NCI-H1417 (cell line): ENCODE measurements around the gene HOXB6.

Source experiments
- DNase-seq, 3 experiments: peaks; one replicate each; lab custom pipeline; 2025; lab: John Stamatoyannopoulos, UW

The HOXB6 gene

DNA sequence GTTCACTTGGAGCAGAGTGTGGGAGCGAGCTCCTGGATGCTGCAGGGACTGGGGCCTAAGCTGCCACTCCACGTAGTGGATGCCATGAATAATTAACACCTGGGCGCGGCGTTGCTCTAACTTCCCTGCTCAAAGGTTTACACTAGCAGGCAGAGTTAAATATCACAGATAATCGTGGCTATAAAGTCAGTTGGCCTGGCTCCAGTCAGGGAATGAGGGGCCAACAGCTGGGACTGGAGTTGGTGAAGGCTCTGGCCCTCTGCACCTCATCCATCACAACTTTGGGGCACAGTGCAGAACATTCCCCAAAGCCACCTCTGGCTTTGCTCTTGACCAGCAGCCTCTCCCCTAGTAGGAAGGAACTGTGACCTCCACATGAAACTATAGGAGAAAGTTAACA lies 37.6 kb downstream of the HOXB6 start:
- peak in 1 of 3 experiments; percentile 17 for DNase-seq

DNA sequence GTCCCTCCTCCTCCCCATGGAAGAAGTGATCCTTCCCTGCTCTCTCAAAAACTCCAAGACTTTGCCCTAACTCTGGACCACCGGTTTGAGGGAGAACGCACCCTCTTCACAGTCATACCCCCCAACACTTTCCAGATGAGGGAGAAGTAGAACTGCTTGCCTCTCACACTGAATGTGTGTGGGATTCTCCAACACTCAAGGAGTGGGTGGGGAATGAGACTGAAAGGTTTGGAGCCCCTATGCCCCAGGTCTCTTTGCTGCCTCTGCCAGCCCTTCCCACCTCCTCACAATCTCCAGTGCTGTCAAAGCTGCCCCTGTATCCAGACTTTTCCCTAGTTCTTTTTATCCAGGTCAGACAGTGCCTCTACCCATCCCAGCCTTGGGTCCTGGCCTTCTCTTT lies 38.1 kb downstream of the HOXB6 start:
- no peak for DNase-seq

DNA sequence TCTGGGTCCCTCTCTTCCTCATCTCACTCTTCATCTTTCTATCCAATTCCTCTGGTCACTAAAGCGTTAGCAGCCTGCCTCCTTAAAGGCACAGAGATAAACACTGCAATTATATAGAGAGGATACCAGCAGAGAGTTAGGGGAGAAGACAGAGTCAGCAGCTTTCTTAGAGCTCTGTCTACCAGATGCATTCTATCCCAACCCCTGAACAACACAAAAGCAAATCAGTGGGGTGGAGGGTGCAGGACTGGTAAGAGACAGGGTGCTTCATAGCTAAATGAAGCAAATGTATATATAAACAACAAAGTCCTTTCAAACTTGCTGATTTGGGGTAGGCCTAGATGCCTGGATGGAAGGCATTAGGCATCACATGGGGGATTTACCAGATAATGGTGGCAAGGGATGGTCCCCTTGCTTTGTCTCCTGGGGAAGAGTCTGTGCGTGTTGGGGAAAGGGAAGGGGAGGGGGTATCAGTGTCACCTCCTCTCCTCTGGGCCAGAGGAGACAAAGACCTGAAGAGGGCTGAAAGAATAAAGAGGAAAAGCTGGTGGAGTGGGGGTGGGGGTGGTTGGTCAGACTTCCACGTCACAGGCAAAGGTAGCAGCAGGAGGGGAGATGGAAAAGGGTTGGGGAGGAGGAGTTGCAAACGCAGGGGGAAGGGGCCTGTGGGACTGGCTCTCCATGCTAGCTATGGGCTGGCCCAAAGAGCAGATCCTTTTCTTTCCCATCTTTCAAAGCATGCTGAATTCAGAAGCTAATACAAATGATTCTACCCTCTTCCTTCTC lies 38.7 kb downstream of the HOXB6 start:
- peak in 1 of 3 experiments; percentile 27 for DNase-seq

GRCh38 chr17:48565022-48565554 lies 39.7 kb downstream of the HOXB6 start:
- DNase-seq = peak in 2 of 3 experiments; percentile 46 to 81

DNA sequence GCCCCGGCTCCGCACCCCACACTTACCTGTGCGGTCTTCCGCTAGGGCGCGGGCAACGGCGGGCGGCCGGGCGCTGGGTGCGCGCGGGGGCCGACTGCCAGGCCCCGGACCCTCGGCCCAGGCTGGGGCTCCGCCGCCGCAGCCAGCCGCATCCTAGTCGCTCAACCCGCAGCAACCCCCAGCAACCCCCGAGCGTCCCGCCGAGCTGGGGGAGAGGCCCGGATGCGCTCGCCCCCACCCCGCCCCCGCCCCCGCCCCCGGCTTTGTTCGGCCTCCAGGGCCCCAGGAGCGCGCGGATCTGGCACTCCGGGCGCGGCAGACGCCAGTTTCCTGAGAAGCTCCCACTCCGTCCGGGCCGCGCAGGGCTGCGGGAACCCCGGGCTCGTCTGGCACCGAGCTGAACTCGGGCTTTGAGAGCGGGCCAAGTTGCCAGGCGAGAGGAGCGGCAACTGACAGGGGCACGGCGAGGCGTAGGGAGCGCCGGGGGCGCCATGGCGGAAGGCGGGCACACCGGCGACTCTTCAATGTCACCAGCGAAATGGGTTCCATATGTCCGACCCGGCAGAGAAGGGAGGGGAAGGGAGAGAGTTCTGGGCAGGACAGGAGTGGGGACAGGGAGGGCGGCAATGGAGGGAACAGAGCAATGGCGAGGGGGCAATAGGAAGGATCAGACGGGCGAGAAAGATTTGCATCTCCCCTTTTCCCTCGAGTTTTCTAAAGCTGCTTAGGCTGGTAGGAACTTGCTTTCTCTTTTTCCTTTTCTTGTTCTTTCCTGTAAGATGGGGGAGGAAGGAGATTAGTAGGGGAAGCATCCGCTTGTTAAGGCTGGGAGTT lies 40.4 kb downstream of the HOXB6 start:
- peak in 2 of 3 experiments; percentile 65 to 76 for DNase-seq

DNA sequence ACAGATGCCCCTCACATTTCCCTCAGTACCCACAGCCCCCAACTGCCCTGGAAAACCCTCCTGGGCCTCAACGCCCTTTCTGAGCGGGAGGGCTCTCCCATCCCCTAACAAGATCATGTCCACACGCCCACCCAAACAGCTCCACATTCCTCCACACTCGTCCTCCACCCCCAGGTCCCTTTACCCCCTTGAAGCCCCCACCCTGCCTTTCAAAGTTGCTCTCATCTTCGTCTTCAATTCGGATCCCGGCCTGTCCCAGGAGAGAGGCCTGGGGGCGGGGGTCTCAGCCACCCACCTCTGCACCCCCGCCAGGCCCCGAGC lies 41.0 kb downstream of the HOXB6 start:
- DNase-seq = no peak

DNA sequence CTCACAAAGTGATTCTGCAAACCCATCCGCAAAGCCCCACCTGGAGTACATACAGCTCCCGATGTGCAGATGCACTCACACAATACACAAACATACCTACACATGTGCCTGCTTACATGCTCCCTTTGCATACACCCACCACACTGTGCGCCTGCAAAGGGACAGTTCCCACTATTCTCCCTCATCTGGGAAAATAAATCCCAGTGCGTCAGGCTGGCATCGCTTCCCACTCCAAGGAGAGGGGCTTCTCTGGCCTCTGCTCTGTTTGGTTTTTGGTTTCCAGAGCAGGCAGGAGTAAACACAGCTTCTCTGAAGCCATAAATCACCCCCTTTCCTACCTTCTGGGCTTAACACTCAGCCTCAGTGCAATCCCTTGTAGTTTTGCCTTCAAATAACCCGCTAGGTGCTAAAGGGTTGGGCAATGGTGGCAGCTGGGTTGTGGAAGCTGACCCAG lies 41.4 kb downstream of the HOXB6 start:
- peak in 2 of 3 experiments; percentile 26 to 64 for DNase-seq

- DNase-seq = no peak
These were observed 41.9 kb downstream of the HOXB6 start for GRCh38 chr17:48562934-48563333.

DNA sequence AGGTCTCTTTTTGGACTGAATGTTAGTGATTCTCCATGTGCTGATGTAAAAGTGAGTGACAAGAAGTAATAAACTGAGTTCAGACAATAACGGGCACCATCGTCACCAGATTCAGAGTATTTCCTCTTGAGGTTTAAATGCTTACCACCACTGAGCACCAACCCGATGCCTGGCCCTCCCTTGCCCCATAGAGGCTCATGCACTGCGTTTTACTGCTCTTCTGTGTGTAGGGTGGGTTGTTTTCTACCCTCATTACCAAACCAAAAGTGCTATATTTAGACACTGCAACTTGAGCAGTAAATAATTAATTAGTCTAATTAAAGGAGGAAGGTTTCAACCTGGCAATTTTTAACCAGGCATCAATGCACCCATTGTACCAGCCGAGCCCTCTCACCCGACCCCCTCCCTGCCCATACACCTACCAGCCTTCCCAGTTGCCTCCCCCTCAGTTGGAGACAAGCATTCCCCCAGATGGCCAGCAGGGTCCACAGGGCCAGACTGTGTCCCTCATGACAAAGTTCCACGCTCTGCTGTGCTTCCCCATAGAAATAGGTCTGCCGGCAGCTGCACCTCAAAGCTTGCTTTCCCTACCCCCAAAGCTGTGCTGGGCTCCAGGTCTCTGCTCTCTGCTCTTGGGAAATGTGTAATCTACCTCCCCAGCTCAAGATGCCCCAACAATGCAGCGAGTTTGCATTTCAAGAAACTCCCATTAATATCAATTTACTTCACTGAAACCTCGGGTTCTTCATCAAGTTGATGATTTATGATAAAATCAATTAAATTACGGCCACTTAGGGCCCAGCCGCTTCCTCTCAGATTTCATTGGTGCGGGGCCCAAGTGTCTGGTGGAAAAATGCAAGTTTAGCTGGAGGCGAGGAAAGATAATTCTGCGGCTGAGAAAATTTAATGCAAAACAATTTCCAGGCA lies 42.6 kb downstream of the HOXB6 start:
- DNase-seq = peak in 1 of 3 experiments; percentile 40

DNA sequence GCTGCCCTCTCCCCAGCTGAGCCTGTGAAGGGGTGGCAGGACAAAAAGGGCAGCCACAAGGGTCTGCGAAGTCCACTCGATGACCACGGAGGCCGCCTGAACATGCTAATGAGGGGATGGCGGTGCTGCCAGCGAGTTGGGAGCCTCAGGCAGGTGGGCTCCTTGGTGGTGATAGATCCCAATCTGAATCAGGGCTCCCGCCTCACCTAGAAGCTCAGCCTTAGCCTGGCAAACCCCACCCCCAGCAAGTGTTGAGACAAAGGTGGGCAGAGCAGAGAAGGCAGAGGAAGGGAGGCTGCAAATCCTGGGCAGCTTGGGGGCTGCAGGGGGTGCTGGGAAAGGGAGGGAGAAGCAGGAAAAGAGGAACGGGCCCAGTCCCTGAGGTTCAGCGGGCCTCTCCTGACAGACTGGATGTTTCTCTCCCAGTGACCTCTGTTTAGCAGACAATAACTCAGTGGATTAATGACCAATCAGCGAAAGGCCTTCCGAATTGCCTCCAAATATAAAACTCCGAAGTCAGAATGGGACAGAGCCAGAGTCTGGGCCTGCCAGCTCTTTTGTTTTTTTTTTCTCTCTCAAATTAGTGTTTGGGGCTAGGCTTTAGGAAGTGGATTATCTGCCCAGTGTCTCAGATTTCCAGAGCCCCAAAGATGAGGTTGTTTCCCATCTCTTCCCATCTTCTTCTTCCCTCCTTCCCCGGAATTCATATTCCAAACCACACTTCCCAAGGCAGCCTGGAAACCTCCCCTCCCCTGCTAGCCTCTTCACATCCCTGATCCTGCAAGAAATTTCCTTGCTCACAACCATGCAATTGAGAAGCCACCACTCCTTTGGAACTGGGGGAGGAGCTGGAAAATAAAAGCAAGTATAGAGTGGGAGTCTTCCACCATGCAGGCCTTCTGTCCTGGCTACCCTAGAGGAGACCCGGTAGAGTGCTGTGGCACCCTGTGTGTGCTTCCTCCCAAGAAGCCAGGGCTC lies 44.7 kb downstream of the HOXB6 start:
- DNase-seq = no peak

DNA sequence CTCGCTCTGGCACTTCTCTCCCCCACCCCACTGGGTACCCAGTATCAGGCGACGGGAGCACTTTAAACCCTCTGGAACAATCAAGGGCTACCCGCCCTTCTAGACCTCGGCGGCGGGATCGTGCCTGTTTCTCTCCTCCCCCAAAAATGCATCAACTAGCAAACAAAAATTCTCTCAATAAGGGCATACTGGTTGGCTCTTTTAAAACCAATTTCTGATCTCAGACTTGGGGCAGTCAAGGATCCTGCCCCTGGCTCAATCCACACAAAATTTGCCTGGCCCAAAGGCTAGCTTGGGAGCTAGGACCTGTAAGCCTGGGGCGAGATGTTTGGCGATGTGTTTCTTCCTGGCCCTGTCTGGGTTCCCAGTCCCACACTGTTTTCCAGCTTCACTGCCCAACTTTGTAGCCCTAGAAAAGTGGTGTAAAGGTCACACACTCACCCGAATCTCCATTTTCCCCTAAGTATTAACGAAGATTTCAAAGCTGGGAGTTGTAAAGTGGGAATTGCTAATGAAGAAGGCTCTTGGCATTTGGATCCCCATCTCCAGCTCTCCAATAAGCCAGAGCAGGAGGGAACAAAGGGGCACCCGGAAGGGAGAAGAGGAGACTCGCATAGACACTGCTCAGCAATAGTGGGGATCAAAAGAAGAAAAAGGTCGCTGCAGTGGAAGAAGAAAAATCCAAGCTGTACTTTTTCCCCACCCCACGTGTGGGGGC lies 45.5 kb downstream of the HOXB6 start:
- no peak for DNase-seq

- DNase-seq = no peak
These were observed 46.0 kb downstream of the HOXB6 start for GRCh38 chr17:48558831-48559121.

- DNase-seq = no peak
These were observed 46.5 kb downstream of the HOXB6 start for GRCh38 chr17:48558057-48558830.

DNA sequence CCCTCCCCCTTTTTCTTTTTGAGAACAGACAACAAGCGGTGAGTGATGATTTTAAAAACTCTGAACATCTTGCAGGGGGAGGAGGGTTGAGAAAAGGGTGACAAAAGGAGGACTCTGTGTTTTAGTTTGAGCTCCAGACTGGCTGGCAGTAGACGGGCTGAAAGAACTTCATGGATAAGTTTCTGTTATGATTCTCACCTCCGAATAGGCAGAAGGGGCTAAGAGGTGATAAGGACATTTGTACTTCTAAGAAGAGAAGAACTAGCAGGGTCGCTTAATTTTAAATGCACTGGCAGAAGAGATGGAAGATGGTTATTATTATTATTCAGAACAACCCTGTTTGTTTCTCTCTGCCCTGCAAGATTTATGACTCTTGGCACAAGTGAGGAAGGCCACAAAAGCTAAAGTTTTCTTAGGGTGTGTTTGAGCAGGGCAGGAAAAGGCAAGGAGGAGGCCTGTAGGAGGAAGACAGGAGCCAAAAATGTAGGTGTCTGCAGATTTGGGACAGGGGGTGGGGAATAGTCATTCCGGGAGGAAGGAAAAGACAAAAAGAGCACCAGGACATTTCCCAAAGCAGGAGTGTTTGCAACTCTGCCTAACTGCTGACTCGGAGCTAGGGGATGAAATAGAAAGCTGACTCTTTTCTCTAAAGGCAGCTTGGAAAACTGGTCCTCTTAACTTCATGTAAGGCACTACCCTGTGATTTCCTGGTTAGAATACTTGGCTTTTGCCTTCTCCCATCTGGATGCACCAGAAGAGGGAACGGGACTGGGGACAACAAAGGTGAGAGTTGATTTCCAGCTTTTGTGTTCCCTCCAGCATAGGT lies 48.0 kb downstream of the HOXB6 start:
- no peak for DNase-seq

GRCh38 chr17:48556229-48556575 lies 48.6 kb downstream of the HOXB6 start:
- no peak for DNase-seq

GRCh38 chr17:48555258-48556228 lies 49.2 kb downstream of the HOXB6 start:
- peak; percentile 74 to 92 (median 83) for DNase-seq
